Calu3 (cell line): ENCODE data around the gene IGFBP4. TPM values are rescaled to one million over a fixed set of nuclear protein-coding genes. Genes with fewer than 3 reads are reported as not detected.

Experiments
- BruUV-seq: library from RNA; stranded (reverse); fragments of 400-500 nt; replicated peaks from 2 replicates; lab custom pipeline; 2021; lab: Mats Ljungman, UMichigan
- CTCF ChIA-PET: fragments of 300-600 bp; sonication (Branson Sonifier 250); formaldehyde crosslinking; loops from one replicate; lab custom pipeline; 2022; ENCODE audit warnings: antibody characterized with exemption; lab: Charles Lee
- DNase-seq: peaks from one replicate; pipeline ENCODE4 v3.0.0; 2022
- H3K27ac Mint-ChIP-seq: one replicate; pipeline ENCODE4 v1.8.0; 2022; ENCODE audit warnings: mixed read lengths; ENCODE audit not compliant: unreplicated experiment
- H3K27me3 Mint-ChIP-seq: one replicate; pipeline ENCODE4 v1.8.0; 2022; ENCODE audit warnings: mixed read lengths; ENCODE audit not compliant: unreplicated experiment
- H3K36me3 Mint-ChIP-seq: one replicate; pipeline ENCODE4 v1.8.0; 2022; ENCODE audit warnings: mild to moderate bottlenecking, moderate library complexity, mixed read lengths; ENCODE audit not compliant: insufficient read depth, unreplicated experiment
- H3K4me1 Mint-ChIP-seq: one replicate; pipeline ENCODE4 v1.8.0; 2022; ENCODE audit warnings: mild to moderate bottlenecking, low read depth, mixed read lengths; ENCODE audit not compliant: unreplicated experiment
- H3K4me3 Mint-ChIP-seq: one replicate; pipeline ENCODE4 v1.8.0; 2022; ENCODE audit warnings: mild to moderate bottlenecking, low read depth, moderate library complexity, mixed read lengths; ENCODE audit not compliant: unreplicated experiment
- H3K9me3 Mint-ChIP-seq: one replicate; pipeline ENCODE4 v1.8.0; 2022; ENCODE audit warnings: low read depth, mixed read lengths; ENCODE audit not compliant: unreplicated experiment
- CTCF ChIP-seq: fragments of 200-600 bp; IDR thresholded peaks from one replicate; pipeline ENCODE4 v1.8.0; 2022; ENCODE audit warnings: antibody characterized with exemption; ENCODE audit not compliant: unreplicated experiment
- intact Hi-C: fragments of 100-400 bp; cut with micrococcal nuclease; formaldehyde crosslinking; loops from one replicate; pipeline ENCODE4 v1.10.0; 2022; ENCODE audit not compliant: unreplicated experiment
- total RNA-seq: library from RNA; stranded (reverse); gene quantifications from 2 replicates; pipeline ENCODE4 v1.2.3, GENCODE V29; 2022

IGFBP4 gene
- total RNA-seq, 1 experiment from 2014 or later = 33.9 TPM

DNA sequence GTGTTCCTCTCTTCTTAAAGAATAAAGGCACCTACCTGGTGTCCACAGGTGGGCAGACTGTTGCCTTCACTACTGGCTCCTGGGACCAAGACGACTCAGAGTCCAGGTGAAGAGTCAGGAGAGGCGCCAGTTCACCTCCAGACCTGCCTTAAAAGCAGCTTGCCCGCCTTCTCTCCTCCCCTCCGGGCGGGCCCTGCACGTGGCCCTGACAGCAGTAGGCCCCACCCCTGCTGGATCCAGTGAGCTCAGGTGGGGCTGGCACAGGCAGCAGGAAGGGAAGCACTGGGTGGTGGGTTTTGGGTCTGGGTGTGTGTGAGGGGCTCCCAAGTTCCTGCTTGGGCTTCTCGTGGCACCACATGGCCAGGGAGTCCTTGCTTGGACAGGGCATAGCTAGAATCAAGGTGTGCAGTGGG, 58.3 kb downstream of the IGFBP4 start, which contains the start of gene TNS4:
Gene TNS4, minus strand, starts transcription at position 125 of the 413 bp plus-strand sequence. CDS start 5,198 bp downstream, outside the sequence.
- no peak for TF ChIP-seq CTCF
- intact Hi-C loops = no loop called here
- no peaks in the 10 kb centered on the region for H3K9me3 Mint-ChIP-seq
- H3K27me3 Mint-ChIP-seq = peaks cover 80% of the 10 kb centered on the region
- no peak within 1 kb of the TSS for H3K27ac Mint-ChIP-seq
- peaks cover 20% of the 10 kb centered on the region for H3K4me1 Mint-ChIP-seq
- no TSS peak for BruUV-seq
- H3K4me3 Mint-ChIP-seq = peak within 1 kb of the TSS; percentile 33
- no peaks in the 10 kb centered on the region for H3K36me3 Mint-ChIP-seq
- no peak for DNase-seq
- CTCF ChIA-PET = interaction anchor here (0.5 to 16.2 kb wide), 18 partner anchors 8 to 838 kb away, joined by 3 to 392 read pairs (median 6); no protein-coding TSS in a partner anchor

GRCh38 chr17:40502716-40503115, 59.5 kb downstream of the IGFBP4 start:
- CTCF ChIA-PET = interaction anchor here (0.5 to 16.2 kb wide), 12 partner anchors 9 to 883 kb away, joined by 3 to 392 read pairs (median 10); no protein-coding TSS in a partner anchor
- no TSS peak for BruUV-seq
- DNase-seq = no peak

GRCh38 chr17:40503154-40503553, 59.9 kb downstream of the IGFBP4 start:
- Mint-ChIP-seq H3K4me1 (peaks cover 20% of the 10 kb centered on the region), H3K27ac (no peak overlapping the region), H3K36me3 (no peaks in the 10 kb centered on the region), H3K4me3 (no peak overlapping the region), H3K9me3 (no peaks in the 10 kb centered on the region), H3K27me3 (peaks cover 67% of the 10 kb centered on the region)
- no TSS peak for BruUV-seq
- no peak for TF ChIP-seq CTCF
- DNase-seq = no peak
- CTCF ChIA-PET = interaction anchor here (1.2 to 16.2 kb wide), 6 partner anchors 9 to 57 kb away, joined by 4 to 392 read pairs (median 140); no protein-coding TSS in a partner anchor
- intact Hi-C loops = no loop called here

More at GRCh38 chr17:40502716-40503115, 59.5 kb downstream of the IGFBP4 start:
- Mint-ChIP-seq H3K36me3 (no peaks in the 10 kb centered on the region), H3K9me3 (no peaks in the 10 kb centered on the region), H3K27ac (no peak overlapping the region), H3K4me1 (peaks cover 20% of the 10 kb centered on the region), H3K27me3 (peaks cover 72% of the 10 kb centered on the region), H3K4me3 (no peak overlapping the region)
- no peak for TF ChIP-seq CTCF
- intact Hi-C loops = no loop called here

DNA sequence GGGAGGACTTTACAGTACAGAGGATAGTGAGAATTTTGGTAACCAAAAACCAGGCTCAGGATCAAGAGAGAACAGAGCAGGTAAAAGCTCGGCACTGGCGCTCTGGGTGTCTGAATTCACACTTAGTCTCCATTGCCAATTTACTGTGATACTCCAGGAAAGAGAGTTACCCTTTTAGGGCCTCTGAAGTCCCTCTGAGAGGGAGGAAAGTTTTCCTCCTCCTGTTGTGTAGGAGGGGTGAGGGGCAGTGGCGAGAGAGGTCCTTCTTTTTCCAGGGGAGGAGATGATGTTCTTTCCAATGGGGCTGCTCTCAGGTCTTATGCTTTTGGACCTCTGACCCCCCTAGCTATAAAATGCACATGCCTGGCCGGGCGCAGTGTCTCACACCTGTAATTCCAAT, 63.5 kb downstream of the IGFBP4 start:
- CTCF ChIA-PET = interaction anchor here (0.5 to 68.2 kb wide), 16 partner anchors 8 to 804 kb away, joined by 3 to 4142 read pairs (median 8); partner anchors contain the start of genes IGFBP4 and TOP2A
- H3K36me3 Mint-ChIP-seq = no peaks in the 10 kb centered on the region

More for the DNA sequence above, 63.5 kb downstream of the IGFBP4 start:
- intact Hi-C loops = no loop called here
- H3K27ac Mint-ChIP-seq = no peak overlapping the region
- no peak overlapping the region for H3K4me3 Mint-ChIP-seq
- no peak for TF ChIP-seq CTCF
- DNase-seq = no peak
- BruUV-seq = no TSS peak
- H3K4me1 Mint-ChIP-seq = peaks cover 15% of the 10 kb centered on the region
- no peaks in the 10 kb centered on the region for H3K9me3 Mint-ChIP-seq
- H3K27me3 Mint-ChIP-seq = peaks cover 56% of the 10 kb centered on the region

Other genes starting within 250 kb of the IGFBP4 start
- 327 and 376 TPM in 2 replicates for gene WIPF2, start 224.1 kb upstream of the IGFBP4 start, total RNA-seq
- 567 and 645 TPM in 2 replicates for gene CDC6, start 155.6 kb upstream of the IGFBP4 start, total RNA-seq
- 150 and 170 TPM in 2 replicates for gene RARA, start 134.3 kb upstream of the IGFBP4 start, total RNA-seq
- gene GJD3, start 78.7 kb upstream of the IGFBP4 start, total RNA-seq = 0.44 and 0.71 TPM in 2 replicates
- gene TOP2A, start 25.6 kb upstream of the IGFBP4 start, total RNA-seq = 1,389 and 1,672 TPM in 2 replicates
- gene TNS4, start 58.2 kb downstream of the IGFBP4 start, total RNA-seq = 0.21 and 0.44 TPM in 2 replicates
- gene CCR7, start 122.0 kb downstream of the IGFBP4 start, total RNA-seq = not detected in 2 replicates
- gene SMARCE1, start 204.4 kb downstream of the IGFBP4 start, total RNA-seq = 755 and 768 TPM in 2 replicates
- gene KRT222, start 221.7 kb downstream of the IGFBP4 start, total RNA-seq = not detected in 2 replicates